Panc1 (cell line): ENCODE results near the gene SRC. TPM values are rescaled to one million over a fixed set of nuclear protein-coding genes. Genes with fewer than 3 reads are reported as not detected.

ENCODE experiments used
- ATAC-seq: fragments of 200-7000 bp; cut with Tn5 transposase; 2 replicates; pipeline ENCODE4 v1.9.1; 2020; ENCODE audit warnings: mild to moderate bottlenecking, moderate library complexity
- BruUV-seq: library from RNA; stranded (reverse); fragments of 400-500 nt; replicated peaks from 2 replicates; lab custom pipeline; 2021; lab: Mats Ljungman, UMichigan
- CTCF ChIA-PET: fragments of 300-600 bp; sonication (Branson Sonifier 250); formaldehyde crosslinking; loops from one replicate; lab custom pipeline; 2022; ENCODE audit warnings: antibody characterized with exemption; lab: Charles Lee
- POLR2A ChIA-PET: fragments of 300-600 bp; sonication (Branson Sonifier 250); formaldehyde crosslinking; loops from one replicate; lab custom pipeline; 2022; ENCODE audit warnings: antibody characterized with exemption; lab: Charles Lee
- DNase-seq: peaks from one replicate; pipeline ENCODE4 v3.0.0-alpha.2; 2010; ENCODE audit warnings: low read depth, low spot score
- H3K27ac ChIP-seq: 2 replicates; pipeline ENCODE4 v1.5.1; 2011; ENCODE audit warnings: mild to moderate bottlenecking, low read length, inconsistent platforms
- H3K27me3 ChIP-seq: fragments of 200-500 bp; sonication (Bioruptor generic); 2 replicates; pipeline ENCODE4 v1.6.0; 2014; ENCODE audit warnings: low read length, inconsistent platforms; ENCODE audit not compliant: control insufficient read depth, insufficient read depth
- H3K36me3 ChIP-seq: fragments of 200-500 bp; sonication (Bioruptor generic); 2 replicates; pipeline ENCODE4 v1.5.1; 2014; ENCODE audit warnings: inconsistent platforms, mild to moderate bottlenecking, low read length, moderate library complexity; ENCODE audit not compliant: control insufficient read depth, insufficient read depth
- H3K4me1 ChIP-seq: 2 replicates; pipeline ENCODE4 v1.5.1; 2011; ENCODE audit warnings: inconsistent platforms, mild to moderate bottlenecking, low read length, moderate library complexity; ENCODE audit not compliant: control insufficient read depth, insufficient read depth
- H3K4me3 ChIP-seq, 2 experiments: 2 replicates each; pipeline ENCODE4 v1.5.1; 2011 to 2012; ENCODE audit warnings: low read depth in 2 of 2, low read length in 2 of 2, mild to moderate bottlenecking in 2 of 2, inconsistent platforms in 1 of 2, moderate library complexity in 1 of 2
- H3K9me3 ChIP-seq: fragments of 200-500 bp; sonication (Bioruptor generic); 2 replicates; pipeline ENCODE4 v1.5.1; 2014; ENCODE audit warnings: low read depth, mild to moderate bottlenecking, inconsistent platforms, low read length, moderate library complexity; ENCODE audit not compliant: control insufficient read depth, insufficient read depth
- CTCF ChIP-seq: fragments of 450-650 bp; IDR thresholded peaks from 2 replicates; pipeline ENCODE4 v1.5.1; 2017; ENCODE audit warnings: mild to moderate bottlenecking
- POLR2AphosphoS5 ChIP-seq: IDR thresholded peaks from 2 replicates; pipeline ENCODE4 v1.6.1; 2012; ENCODE audit warnings: mild to moderate bottlenecking, low read depth, low read length, moderate library complexity
- REST ChIP-seq, 2 experiments: IDR thresholded peaks; 2 replicates each; pipeline ENCODE4 v1.6.1; 2011 to 2012; ENCODE audit warnings: low read depth in 2 of 2, control low read depth in 1 of 2, low read length in 1 of 2, mild to moderate bottlenecking in 1 of 2, moderate library complexity in 1 of 2; ENCODE audit not compliant: insufficient read depth in 1 of 2
- SIN3A ChIP-seq: IDR thresholded peaks from 2 replicates; pipeline ENCODE4 v1.6.1; 2012; ENCODE audit warnings: low read depth, mild to moderate bottlenecking, low read length, moderate library complexity, borderline replicate concordance; ENCODE audit not compliant: insufficient read depth
- TCF7L2 ChIP-seq: IDR thresholded peaks from 2 replicates; pipeline ENCODE4 v1.6.1; 2011; ENCODE audit warnings: mild to moderate bottlenecking, low read depth, low read length, inconsistent platforms
- in situ Hi-C: cut with HindIII; loops from 2 replicates; pipeline ENCODE4 v1.10.0; 2016; ENCODE audit warnings: low sequenced_read_pairs, low pct_unique_long_range_greater_than_20kb
- intact Hi-C: fragments of 100-400 bp; cut with micrococcal nuclease; formaldehyde crosslinking; loops from one replicate; pipeline ENCODE4 v1.10.0; 2022; ENCODE audit not compliant: unreplicated experiment
- total RNA-seq: library from RNA; stranded (reverse); gene quantifications from one replicate; pipeline ENCODE4 v1.2.1, GENCODE V29; 2021; ENCODE audit not compliant: unreplicated experiment

Gene SRC
- total RNA-seq, 1 experiment from 2014 or later, result 24.9 TPM

- no TSS peak for BruUV-seq
- CTCF ChIA-PET, result no interaction called here
- H3K27me3 ChIP-seq, result peaks cover 21% of the 10 kb centered on the region; the same call in 1 of the 2 replicates
These were observed 80.2 kb downstream of the SRC start for GRCh38 chr20:37426106-37426505.

DNA sequence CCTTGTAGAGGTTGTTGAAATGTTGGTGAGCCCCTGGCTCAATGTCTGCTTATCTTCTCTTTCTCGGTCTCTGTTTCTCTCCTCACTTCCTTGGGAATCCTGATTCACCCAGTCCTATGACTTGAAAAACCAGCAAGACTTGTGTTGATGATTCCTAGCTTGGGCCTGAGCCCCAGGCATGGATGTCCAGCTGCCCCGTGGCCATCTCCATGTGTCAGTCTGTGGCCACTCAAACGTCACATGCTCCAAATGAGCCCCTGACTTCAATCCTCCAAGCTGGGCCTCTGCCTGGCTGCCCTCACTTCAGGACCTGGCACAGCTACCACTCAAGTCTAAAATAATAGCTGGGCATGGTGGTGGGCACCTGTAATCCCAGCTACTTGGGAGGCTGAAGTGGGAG is 81.0 kb downstream of the SRC start:
- ChIA-PET CTCF (no interaction called here), POLR2A (no interaction called here)
- H3K27ac ChIP-seq, result no peak overlapping the region
- H3K4me1 ChIP-seq, result no peaks in the 10 kb centered on the region
- no peaks in the 10 kb centered on the region for H3K9me3 ChIP-seq
- no peak overlapping the region for H3K4me3 ChIP-seq
- H3K27me3 ChIP-seq, result peaks cover 21% of the 10 kb centered on the region; the same call in 1 of the 2 replicates
- ATAC-seq, result no peak
- no peaks in the 10 kb centered on the region for H3K36me3 ChIP-seq
- BruUV-seq, result no TSS peak
- in situ Hi-C loops (no loop called here), intact Hi-C loops (no loop called here)
- no peak for TF ChIP-seq CTCF
- no peak for TF ChIP-seq POLR2AphosphoS5
- no peak for TF ChIP-seq TCF7L2
- TF ChIP-seq SIN3A, result no peak
- no peak for DNase-seq

More at GRCh38 chr20:37426106-37426505, 80.2 kb downstream of the SRC start:
- DNase-seq (no peak), ATAC-seq (no peak)
- Histone ChIP-seq H3K4me3 (no peak overlapping the region), H3K27ac (no peak overlapping the region), H3K36me3 (no peaks in the 10 kb centered on the region), H3K9me3 (no peaks in the 10 kb centered on the region), H3K4me1 (no peaks in the 10 kb centered on the region)
- POLR2A ChIA-PET, result no interaction called here
- in situ Hi-C loops, result no loop called here
- intact Hi-C loops, result no loop called here
- TF ChIP-seq SIN3A (no peak), TCF7L2 (no peak), REST (IDR thresholded peaks at IDR 0.05; ENCODE audit: insufficient read depth in 1 of 2, low read depth in 2 of 2, low read length in 1 of 2) (no peak), POLR2AphosphoS5 (no peak), CTCF (no peak)
